NCI-H2196 treated with DMSO at 0.1 percent for 48 hours (cell line): Measurements from ENCODE around the gene AGBL1.
"Not testable (repeated sequence)": the region's sequence is repeated elsewhere in the genome, so short reads cannot be mapped to it uniquely, and the experiment has no call there.

Experiments
- DNase-seq: peaks from one replicate; lab custom pipeline; 2025; ENCODE audit not compliant: unreplicated experiment; lab: John Stamatoyannopoulos, UW

Gene AGBL1

DNA sequence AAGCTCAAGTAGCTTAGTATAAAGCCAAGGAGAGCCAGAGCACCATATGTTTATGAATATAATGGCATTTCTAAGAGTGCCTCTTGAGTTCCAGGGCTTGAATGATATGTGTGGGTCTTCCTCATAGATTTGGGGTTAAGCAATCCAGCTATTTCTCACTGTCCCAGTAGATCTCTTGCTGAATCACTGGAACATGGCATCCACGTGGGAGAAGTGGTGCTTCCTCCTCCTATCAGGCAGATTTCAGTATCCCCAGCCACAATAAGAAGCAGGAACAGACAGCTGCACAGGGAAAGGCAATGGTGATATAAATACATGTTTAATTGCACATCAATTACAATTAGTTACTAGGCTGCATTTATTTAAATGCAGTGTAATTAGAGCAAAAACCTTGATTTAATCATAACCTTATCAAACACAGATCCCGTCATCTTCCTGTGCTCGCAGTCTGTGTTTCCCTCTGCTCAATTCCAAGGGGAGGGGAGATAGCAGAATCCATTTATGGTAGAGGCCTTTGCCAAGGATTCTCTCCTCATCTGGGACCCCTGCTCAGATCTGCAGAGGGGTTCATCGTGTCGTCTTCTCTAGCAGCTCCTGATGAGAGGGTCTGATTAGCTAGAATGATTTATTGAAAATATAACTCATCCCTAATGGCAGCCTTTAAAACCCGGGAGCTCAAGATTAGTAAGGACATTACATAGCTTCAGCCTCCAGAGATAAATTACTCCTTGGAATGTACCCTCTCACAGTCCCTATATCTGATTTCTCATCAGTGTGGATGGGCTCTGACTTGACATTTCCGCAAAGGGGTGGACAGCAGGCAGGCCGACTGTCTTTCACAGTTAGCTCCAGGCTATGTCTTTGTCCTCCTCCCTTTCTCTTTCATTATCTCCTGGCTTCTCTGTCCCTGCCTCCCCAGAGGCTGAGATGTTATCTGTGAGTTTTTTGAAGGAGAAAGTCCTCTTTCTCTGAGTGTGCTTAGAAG is 775.9 kb downstream of the AGBL1 start:
- no peak for DNase-seq

DNA sequence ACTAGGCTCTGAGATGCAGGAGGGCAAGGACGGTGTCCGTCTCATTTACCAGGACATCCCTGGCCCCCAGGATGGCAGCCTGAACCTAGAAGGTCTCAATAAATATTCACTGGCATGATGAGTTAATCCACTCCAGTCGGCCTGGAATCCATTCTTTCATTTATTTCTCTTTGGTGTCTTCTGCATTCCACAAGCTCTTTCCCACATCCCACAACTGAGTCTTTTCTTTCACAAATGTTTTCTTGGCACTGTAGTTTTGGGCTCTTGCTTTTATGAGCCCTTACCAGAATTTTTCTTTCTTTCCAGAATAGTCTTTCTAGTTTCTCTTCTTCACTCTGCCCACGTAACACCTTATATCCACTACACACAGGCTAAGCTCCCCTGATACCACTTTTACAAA is 778.0 kb downstream of the AGBL1 start:
- DNase-seq = no peak

DNA sequence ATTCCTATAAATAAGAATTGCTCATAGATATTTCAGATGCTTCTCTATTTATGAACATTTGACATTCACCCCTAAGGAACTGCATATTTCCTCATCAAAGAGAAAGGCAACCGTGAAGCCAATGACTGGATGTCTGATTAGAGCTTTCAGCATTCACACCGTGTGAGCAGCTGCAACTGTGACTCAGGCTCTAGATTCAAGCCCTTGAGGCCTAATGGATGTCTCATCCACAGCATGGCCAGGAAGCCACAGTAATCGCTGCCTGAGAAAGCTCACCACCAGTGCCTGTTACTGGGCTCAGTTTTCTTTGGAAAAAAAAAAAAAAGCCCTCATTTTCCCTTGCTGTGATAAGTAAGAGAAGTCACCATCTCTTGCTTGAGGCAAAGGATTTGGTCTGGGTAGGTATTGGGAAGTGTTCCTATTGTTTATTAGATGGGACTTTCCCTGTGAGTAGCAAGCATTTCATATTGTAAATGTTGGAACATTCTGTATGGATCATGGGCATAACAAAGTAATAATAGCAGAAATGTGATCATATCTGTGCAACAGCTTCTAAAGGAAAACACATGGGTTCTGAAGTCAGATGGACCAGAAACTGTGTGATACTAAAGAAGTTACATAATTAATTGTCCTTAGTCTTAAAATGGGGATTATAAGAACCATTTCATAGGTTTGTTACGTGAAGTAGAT is 783.7 kb downstream of the AGBL1 start:
- DNase-seq = no peak

DNA sequence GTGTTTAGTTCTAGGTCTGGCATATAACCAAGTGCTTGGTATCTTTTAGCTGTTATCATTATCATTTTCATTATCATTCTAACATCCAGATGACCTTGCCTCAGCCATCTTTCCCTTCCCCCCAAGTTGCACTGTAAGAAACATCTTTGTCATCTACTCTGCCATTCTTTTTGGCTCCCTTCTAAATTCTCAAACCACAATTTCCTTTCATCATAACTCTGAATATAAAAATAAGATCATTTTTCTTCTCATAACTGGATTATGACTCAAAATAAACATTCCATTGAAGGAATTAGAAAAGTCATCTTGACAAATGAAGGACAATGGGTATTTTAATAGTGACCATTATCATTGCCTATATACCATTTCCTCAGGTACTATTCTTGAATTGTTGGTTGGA is 786.2 kb downstream of the AGBL1 start:
- no peak for DNase-seq

DNA sequence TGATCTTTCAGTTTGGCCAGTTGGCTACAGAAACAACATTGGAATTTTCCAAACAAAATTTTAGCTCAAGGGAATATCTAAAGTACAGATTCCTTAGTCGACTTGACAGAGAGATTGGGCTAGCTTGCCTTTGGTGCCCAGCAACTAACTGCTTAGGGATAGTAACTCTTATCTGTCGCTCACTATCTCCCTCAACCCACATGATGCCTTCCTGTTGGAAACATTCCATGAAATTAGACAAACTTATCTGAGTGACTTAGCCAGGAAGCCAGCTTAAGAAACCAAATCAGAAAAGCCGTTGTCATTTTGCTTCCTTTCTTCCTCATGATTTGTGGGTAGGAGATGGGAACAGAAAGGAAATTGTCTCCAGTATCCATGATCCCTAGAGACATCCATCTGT is 791.2 kb downstream of the AGBL1 start:
- DNase-seq = no peak

DNA sequence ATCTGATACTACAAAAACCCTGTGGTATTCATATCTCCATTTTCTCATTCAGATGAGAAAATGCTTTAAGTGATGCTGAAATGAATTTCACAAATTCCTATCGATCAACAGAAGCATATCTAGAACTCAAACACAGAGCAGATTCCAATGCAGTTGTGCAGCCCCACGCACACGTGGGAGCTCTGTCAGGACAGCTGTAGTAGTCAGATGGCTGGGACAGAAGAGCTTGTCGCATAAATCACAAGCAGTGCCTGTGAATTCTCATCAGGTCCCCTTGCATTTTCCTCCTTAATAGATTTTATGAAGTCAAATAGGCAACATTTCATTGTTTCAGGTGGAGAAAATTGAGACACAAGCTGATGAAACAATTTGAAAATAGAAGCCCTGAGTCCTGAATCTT is 792.3 kb downstream of the AGBL1 start:
- no peak for DNase-seq

DNA sequence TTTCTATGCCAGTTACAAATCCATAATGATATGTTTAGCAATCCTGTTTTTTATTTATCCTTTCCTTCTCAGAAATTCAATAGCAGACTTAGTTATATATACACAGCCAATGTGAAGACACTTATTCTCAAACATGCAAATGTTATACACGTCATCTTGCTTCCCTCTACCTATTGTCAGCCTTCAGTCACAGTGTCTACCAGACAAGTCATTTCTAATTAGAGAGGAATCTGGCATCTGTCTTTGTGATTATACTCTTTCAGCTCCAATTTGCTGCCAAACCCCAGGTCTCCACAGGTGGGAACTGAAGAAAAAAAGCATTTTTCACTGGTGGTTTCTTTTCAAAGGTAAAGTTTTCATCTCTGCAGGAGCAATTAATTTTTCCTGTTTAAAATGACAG is 793.1 kb downstream of the AGBL1 start:
- DNase-seq = no peak

DNA sequence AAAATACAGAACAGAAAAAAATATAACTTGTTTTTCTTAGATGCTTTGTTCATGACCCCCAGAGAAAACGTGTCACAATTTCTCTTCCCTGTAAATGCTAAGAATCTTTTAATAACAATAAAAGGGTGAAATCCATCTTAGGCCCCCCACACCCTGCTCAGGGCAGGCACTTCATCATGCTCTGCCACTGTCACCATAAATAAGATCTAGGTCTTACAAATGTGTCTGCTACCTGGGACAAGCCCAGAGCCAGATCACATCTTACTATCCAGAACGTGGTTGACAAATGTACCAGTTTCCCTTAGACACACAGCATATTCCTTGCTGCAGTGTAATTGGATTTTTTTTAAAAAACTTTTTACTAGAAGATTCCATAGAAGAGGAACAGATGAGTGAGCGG is 795.4 kb downstream of the AGBL1 start:
- DNase-seq = no peak

DNA sequence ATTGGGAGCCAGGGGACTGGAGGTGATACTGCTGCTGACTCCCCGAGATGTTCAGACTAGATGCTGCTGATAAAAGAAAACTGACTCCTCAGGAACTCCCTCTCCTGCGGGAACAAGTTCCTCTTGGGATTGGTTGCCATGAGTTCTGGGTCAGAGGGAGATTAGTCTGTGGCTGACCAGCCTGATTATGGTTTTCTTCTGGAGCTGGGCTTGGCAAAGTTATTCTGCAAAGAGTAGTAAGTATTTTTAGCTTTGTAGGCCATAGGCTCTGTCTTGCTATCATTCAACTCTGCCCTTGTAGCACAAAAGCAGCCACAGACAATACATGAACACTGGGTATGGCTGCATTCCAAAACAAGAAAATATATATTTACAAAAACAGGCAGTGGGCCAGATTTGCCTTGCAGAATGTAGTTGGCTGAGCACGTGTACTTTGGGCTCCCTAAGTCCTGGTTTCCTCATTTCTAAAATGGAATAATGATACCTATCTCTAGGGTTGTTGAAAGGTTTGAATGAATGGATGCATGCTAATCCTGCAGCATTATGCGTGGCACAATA is 796.8 kb downstream of the AGBL1 start:
- no peak for DNase-seq

DNA sequence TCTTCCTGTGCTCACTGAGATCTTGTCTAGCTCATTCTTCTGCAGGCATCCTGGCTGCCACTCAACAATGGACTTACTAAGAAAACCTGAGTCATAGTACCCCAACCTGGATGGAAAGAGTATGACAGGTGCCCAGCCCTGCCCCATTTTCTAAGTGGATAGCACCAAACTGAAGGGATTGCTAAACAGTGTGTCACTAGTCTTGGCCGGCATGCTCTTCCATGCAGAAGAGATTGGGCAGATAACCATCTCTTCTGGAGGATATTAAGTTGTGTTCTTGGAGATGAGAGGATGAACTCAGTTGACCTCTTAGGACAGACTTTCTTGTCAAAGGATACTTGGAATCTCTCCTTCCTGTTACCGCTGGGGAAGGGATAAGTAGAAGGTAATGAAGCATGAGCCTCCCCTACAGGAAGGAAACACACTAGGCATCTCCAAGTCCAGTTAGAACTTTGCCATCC is 797.5 kb downstream of the AGBL1 start:
- no peak for DNase-seq

DNA sequence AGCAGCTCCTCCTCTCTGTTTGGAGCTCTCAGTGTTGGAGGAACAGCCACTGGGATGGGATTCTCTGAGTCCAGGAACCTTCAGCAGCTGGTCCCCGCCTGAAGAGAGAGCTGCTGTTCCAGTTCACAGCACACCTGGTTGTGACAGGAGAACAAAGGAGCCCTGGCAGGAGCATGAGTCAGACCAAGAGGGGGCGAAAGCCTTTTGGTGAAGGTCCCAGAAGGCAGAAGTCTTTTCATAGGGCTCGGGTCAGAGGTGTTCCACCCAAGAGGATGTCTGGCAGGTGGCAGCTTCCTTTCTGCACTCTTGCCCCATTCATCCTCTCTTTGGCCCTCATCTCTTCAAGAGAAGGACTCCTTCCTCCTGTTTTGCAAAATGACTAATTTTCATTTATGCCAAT is 799.2 kb downstream of the AGBL1 start:
- not testable (repeated sequence) for DNase-seq

DNA sequence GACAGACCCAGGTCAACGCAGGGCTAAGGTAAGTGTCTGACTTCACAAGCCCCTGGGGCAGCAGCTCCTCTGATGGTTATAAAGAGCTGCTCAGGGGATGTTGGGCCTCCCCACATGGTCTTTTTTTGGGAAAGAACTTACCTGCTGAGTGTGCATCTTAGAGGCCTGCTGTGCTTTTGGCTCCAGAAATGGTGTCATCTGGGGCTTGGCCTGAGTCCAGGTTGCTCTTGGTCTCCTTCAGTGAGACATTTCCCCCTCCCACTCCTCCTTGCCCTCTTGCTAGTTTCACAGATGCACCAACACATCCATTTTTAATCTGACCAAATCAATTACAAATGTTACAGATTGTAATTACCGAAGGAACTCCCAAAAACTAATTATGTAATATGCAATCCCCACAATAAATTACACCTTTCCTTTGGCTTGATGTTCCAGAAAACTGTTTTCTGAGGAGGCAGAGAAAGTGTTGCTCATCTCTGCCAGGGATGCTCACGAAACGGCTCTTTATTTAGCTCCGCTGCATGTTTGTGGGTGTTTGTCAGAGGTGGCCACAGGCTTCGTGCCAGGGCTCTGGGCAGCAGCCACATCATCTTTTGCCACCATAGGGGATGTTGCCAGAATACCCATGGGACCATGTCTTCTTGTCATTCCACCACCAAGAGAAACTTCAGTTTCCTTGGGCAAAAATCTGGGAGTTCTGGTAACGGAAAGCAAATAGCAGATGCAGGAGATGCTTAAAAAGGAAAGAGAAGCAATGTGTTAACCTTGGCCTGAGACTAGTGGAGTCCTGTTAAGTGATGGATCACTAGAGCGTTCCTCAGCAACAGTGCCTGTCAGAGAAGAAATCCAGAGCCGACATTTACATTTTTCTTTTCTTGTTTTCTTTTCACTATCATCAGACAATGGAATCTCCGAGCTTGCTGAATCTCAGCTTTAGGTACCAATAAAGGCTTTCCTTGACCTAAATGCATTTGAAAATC is 799.9 kb downstream of the AGBL1 start:
- no peak for DNase-seq

DNA sequence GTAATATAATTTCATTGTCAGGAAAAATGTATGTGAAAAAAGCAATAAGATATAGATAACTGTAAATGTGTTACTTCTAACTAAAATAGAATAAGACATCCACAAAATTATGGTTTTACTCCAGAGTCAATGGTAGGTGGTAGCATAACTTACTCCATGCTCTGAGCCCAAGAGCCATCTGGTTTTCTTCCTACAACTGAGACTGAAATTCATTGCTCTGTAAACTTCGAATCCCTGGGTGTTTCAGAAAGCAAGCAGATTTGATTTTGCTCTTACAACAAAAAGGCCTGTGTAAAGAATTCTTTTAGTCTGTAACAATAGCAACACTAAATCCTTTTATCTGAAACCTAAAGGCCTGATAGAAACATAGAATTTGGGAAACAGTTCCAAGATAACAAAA is 805.9 kb downstream of the AGBL1 start:
- DNase-seq = no peak

DNA sequence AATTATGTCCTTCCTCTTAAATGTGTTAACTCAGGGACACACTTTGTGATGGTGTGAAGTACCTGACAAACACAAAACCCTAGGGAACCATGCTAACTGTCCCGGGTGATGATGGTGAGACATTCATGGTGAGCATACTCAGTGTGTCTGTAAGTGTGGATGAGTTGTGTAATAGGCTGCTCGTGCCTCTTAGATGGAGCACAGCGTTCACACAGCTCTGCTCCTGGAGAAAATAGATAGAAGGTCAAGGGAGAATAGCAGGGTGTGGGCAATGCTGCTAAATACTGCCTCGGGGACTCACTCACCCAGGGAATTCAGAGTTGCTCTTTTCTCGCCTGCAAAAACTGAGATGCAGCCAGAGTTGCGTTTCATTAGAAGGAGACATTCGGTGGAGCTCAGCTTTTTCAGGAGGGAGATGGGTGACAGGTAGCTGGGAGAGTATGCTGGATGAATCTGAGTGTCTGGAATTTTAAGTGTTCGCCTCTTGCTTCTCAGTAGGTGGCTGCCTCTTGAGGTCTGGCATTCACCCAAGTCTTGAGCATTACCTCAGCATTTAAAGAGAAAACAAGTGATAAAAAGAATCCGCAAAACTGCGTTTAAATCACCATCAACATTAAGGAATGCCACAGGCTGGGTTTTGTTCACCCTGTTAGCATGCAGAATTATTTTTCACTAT is 813.2 kb downstream of the AGBL1 start:
- no peak for DNase-seq

DNA sequence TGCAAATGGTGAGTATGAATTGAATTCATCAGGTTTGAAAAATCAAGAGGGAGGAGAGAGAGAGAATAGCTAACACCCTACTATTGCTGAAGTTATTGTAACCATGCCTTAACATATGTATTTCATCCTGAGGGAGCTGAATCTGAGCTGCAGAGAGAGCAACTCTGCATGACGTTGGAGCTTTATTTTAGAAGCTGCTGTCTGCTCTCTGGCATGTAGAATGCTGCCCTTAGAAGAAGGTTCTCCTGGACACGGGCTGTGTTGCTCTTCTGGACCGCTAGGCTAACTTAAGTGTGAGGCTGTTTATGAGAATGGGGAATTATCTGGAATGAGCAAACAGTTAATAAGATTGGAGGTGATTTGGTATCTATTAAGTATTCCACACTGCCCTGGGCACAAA is 814.6 kb downstream of the AGBL1 start:
- no peak for DNase-seq

DNA sequence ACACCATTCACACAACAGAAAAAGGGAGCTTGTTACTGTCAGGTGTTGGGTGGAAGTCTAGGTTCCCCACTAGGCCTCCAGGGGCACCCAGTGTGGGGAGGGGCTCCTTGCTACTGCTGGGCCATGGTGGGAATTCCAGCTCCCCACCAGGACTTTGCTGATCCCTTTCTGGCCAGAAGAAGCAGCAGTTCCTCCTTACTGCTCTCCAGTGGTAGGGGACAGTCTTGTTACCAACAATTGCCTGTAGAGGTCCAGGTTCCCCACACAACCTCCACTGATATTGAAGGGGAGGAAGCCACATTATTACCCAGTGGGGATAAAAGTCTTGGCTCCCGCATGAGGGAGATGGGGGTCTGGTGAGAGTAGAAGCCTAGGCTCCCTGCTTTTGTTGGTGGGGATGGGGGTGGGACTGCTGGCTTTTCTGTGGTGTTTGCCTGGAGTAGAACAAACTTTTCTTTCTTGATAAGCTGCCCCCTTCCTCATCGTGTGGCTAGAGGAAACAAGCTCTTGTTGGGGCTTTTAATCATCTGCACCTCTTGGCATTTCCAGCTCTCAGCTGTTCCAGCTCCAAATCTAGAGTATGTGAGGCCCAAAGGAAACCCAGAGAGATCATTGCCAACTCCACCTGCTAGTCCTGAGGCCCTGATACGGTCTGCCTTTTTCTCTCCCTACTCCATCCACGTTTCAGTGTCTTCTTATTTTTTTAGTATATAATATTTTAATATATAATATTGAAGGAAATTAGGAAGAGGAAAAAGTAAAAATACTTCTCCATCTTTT is 824.2 kb downstream of the AGBL1 start:
- DNase-seq = no peak

DNA sequence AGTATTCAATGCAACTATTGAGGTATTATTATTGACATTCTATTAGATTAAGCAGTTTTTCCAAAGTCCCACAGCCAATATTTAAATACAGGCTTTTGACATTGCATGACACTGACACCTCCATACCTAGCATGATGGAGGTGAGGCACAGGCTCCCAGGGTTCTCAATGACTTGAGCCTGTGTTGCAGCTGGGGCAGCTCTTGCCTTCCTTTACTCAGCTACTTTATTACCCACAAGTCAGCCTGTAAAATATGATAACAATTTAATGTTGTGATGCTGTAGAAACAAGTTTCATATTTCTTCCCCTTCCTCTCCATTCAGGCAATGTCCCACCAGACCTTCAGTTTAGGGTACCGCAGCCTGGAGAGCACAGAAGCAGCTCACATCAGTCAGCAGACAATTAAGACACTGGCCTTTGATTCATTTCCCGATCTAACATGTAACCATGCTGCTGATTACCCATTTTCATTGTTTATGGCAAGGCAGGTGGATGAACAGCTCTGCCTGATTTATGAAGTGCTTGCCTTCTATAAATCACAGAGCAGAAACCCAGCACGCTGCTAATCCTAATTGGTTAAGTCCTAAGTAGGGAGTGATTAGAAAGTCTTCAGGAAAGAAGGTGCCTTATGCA is 826.1 kb downstream of the AGBL1 start:
- no peak for DNase-seq

DNA sequence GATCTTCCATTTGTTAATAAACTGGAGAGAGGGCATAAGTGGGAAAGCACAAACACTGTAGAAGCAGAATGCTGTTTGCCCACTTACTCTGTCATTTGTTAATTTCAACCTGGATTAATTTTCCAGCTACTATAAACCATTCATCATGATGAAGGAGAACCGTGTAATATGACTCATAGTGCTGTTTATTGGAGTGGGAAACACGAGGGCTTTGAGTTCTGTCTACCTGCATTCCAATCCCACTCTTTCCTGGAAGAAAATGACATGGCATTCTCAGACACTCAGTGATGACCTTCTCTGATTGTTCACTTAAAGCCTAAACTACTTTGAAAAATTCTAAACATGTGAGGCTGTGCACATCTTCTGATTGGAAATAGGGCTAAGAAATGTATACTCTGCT is 826.7 kb downstream of the AGBL1 start:
- no peak for DNase-seq

DNA sequence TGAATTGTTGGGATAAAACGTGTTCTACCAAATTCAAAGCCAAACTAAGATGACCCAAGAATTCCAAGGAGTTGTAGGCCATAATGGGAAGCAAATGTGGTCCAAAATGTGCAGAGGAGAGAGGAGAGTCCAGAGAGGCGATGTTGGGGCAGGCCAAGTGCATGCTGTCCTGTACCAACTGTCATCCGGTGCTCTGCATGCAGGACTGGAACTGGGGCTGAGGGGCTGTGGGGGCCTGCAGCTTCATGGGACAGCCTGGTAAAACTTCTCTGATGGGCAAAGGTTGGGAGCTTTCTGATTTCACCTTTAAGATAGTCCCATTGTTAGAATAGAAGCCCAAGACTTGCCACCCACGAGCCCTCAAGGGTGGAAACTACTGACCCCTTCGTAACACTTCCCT is 831.4 kb downstream of the AGBL1 start:
- DNase-seq = no peak
